ENCODE measurements around the gene MPP2. TPM values are rescaled to one million over a fixed set of nuclear protein-coding genes. Genes with fewer than 3 reads are reported as not detected.
"Not testable (repeated sequence)": the region's sequence is repeated elsewhere in the genome, so short reads cannot be mapped to it uniquely, and the experiment has no call there.

The MPP2 gene
- total and polyA plus RNA-seq, 3 donors from 2014 or later, result 25.1 to 31.4 (median 25.8) TPM

DNA sequence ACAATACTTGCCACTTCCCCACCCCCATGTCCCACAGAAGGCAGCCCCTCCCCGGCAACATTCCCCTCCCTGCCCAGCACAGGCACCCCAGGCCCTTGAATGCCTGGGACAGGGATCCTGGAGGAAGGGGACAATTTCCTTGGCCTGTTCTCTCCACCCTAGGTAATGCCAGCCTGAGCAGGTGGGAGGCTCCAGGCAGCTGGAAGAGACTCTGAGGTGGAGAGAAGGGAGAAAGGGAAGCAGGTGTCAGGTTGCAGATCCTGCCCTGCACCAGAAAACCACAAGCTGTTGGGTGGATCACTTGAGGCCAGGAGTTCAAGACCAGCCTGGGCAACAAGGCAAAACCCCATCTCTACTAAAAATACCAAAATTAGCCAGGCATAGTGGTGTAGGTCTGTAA, 8.9 kb downstream of the MPP2 start:
- Histone ChIP-seq H3K9me3 (no peaks in the 10 kb centered on the region), H3K27me3 (no peaks in the 10 kb centered on the region), H3K36me3 (ENCODE audit: low read depth, missing control alignments) (no peaks in the 10 kb centered on the region), H3K4me1 (peaks cover 16% of the 10 kb centered on the region), H3K27ac (no peak overlapping the region), H3K4me3 (no peak overlapping the region)
- WGBS, 2 donors, result 20 to 50% methylated on average over 1 of the region's 1 CpG
- intact Hi-C loops (cut with DNase I; ENCODE audit: low total_unique reads), result no loop called here
- TF ChIP-seq, protein P1, sequence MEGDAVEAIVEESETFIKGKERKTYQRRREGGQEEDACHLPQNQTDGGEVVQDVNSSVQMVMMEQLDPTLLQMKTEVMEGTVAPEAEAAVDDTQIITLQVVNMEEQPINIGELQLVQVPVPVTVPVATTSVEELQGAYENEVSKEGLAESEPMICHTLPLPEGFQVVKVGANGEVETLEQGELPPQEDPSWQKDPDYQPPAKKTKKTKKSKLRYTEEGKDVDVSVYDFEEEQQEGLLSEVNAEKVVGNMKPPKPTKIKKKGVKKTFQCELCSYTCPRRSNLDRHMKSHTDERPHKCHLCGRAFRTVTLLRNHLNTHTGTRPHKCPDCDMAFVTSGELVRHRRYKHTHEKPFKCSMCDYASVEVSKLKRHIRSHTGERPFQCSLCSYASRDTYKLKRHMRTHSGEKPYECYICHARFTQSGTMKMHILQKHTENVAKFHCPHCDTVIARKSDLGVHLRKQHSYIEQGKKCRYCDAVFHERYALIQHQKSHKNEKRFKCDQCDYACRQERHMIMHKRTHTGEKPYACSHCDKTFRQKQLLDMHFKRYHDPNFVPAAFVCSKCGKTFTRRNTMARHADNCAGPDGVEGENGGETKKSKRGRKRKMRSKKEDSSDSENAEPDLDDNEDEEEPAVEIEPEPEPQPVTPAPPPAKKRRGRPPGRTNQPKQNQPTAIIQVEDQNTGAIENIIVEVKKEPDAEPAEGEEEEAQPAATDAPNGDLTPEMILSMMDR (IDR thresholded peaks at IDR 0.05), result no peak
- no peak for TF ChIP-seq POLR2A (IDR thresholded peaks at IDR 0.05)
- no peak for DNase-seq

DNA sequence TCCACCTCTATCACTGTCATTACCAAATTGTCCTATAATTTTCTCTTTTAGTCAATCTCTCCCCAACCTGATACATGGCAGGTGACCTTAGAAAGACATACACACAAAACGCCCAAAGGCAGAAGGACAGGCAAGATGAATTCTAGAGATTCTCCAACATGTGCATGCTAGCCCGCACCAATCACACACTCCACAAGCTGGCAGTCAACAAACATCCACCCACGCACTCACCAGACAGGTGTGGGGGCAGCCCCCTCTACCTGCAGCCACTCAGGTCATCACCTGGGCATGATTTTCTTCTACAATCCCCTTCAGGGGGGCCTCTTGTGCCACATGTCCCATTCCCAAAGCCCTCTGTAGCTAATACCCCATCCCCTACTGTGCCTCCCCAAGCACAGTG, 9.5 kb downstream of the MPP2 start:
- TF ChIP-seq, protein P1 (IDR thresholded peaks at IDR 0.05), result no peak
- no peak for TF ChIP-seq POLR2A (IDR thresholded peaks at IDR 0.05)
- WGBS, 2 donors, result 90 to 92% methylated on average over 3 of the region's 3 CpGs
- Histone ChIP-seq H3K36me3 (ENCODE audit: low read depth, missing control alignments) (no peaks in the 10 kb centered on the region), H3K9me3 (no peaks in the 10 kb centered on the region), H3K4me3 (no peak overlapping the region), H3K27ac (no peak overlapping the region), H3K4me1 (peaks cover 16% of the 10 kb centered on the region), H3K27me3 (no peaks in the 10 kb centered on the region)
- intact Hi-C loops (cut with DNase I; ENCODE audit: low total_unique reads), result no loop called here
- no peak for DNase-seq

DNA sequence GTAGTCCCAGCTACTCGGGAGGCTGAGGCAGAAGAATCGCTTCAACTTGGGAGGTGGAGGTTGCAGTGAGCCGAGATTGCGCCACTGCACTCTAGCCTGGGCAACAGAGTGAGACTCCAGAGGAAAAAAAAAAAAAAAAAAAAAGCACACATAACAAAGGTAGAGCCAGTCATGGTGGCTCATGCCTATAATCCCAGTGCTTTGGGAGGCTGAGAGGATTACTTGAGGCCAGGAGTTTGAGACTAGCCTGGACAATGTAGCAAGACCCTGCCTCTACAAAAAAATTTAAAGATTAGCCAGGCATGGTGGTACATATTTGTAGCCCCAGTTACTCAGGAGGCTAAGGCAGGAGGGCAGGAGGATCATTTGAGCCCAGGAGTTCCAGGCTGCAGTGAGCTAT, 12.8 kb downstream of the MPP2 start:
- H3K27me3 ChIP-seq; intact Hi-C loops (cut with DNase I; ENCODE audit: low total_unique reads); H3K4me3 ChIP-seq; H3K4me1 ChIP-seq; H3K27ac ChIP-seq; H3K9me3 ChIP-seq; H3K36me3 ChIP-seq (ENCODE audit: low read depth, missing control alignments); DNase-seq: not testable (repeated sequence)
- 81 to 84% methylated on average over 4 of the region's 4 CpGs for WGBS, 2 donors

GRCh38 chr17:43892647-43892952, 14.7 kb downstream of the MPP2 start:
- WGBS, 2 donors, result 60 to 71% methylated on average over 4 of the region's 4 CpGs
- TF ChIP-seq POLR2A (IDR thresholded peaks at IDR 0.05), result no peak
- TF ChIP-seq, protein P1 (IDR thresholded peaks at IDR 0.05), result no peak
- intact Hi-C loops (cut with DNase I; ENCODE audit: low total_unique reads), result no loop called here

DNA sequence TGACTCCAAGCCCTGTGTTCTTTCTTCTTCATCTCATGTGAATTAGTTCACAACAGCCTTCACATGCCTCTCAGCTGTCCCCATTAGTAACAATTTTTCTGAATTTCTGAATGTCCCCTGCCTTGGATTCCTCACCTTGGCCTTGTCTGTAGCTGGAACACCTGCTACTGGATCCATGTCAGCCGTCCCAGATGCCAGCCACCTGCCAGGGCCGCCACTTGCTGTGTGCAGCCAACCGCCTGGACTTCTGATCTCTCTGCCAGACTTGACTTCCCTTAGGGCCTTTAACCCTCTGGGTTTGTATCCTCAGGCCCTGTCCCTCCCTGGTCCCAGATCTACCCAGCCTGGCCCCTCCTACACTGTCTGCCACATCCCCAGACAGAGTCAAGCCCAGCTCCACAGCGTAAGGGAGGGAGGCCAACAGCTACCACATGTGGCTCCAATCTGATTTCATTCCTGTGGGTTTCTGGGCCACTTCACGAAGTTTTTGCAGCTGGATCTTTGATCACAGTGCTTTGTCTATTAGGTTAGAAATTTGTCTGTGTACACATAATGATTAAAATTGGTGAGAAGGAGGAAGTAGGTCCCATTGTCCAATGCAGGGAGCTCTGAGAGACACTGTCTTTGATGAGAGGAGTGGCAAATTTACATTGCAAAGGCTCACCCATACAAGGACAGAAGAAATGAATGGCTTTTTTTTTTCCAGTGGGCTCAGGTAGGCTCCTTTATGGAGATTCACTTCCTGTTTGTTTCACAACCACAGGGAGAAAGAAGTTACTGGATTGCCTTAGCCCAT, 15.3 kb downstream of the MPP2 start:
- intact Hi-C loops (cut with DNase I; ENCODE audit: low total_unique reads), result no loop called here
- no peaks in the 10 kb centered on the region for H3K9me3 ChIP-seq
- TF ChIP-seq, protein P1 (IDR thresholded peaks at IDR 0.05), result no peak
- TF ChIP-seq POLR2A (IDR thresholded peaks at IDR 0.05), result no peak
- 87 to 95% methylated on average over 5 of the region's 5 CpGs for WGBS, 2 donors
- no peaks in the 10 kb centered on the region for H3K4me1 ChIP-seq
- no peaks in the 10 kb centered on the region for H3K36me3 ChIP-seq (ENCODE audit: low read depth, missing control alignments)
- no peak overlapping the region for H3K4me3 ChIP-seq
- H3K27ac ChIP-seq, result no peak overlapping the region
- no peak for DNase-seq
- no peaks in the 10 kb centered on the region for H3K27me3 ChIP-seq

More at GRCh38 chr17:43892647-43892952, 14.7 kb downstream of the MPP2 start:
- Histone ChIP-seq H3K4me3 (no peak overlapping the region), H3K4me1 (no peaks in the 10 kb centered on the region), H3K27ac (no peak overlapping the region), H3K27me3 (no peaks in the 10 kb centered on the region), H3K9me3 (no peaks in the 10 kb centered on the region), H3K36me3 (ENCODE audit: low read depth, missing control alignments) (no peaks in the 10 kb centered on the region)
- no peak for DNase-seq

All from testis (tissue), 3 donors.